Thyroid gland (tissue), 4 donors: ENCODE data around the gene ZNF789. TPM values are rescaled to one million over a fixed set of nuclear protein-coding genes. Genes with fewer than 3 reads are reported as not detected.

Experiments
- DNase-seq, 2 donors: peaks; one replicate each; pipeline ENCODE4 v3.0.0-alpha.2; 2019
- H3K27ac ChIP-seq, 3 donors: fragments of 200-600 bp; sonication (generic); 1 replicate in 2 of 3; 2 replicates in 1 of 3; pipeline ENCODE4 v1.5.1; 2016 to 2019; ENCODE audit warnings: mild to moderate bottlenecking in 1 of 3, moderate library complexity in 1 of 3
- H3K27me3 ChIP-seq: fragments of 200-600 bp; sonication (generic); one replicate; pipeline ENCODE4 v1.5.1; 2019
- H3K36me3 ChIP-seq, 2 donors: fragments of 200-600 bp; sonication (generic); one replicate each; pipeline ENCODE4 v1.5.1; 2016 to 2019
- H3K4me1 ChIP-seq, 2 donors: fragments of 200-600 bp; sonication (generic); one replicate each; pipeline ENCODE4 v1.5.1; 2017 to 2019
- H3K4me3 ChIP-seq, 3 donors: fragments of 200-600 bp; sonication (generic); replicated peaks in 1 of 3; 1 replicate in 2 of 3; 2 replicates in 1 of 3; pipeline ENCODE4 v1.5.1; 2016; ENCODE audit warnings: mild to moderate bottlenecking in 1 of 3
- H3K9me3 ChIP-seq: fragments of 200-600 bp; sonication (generic); one replicate; pipeline ENCODE4 v1.5.1; 2017
- POLR2A ChIP-seq, 2 donors: fragments of 450-650 bp; IDR thresholded peaks; one replicate each; pipeline ENCODE4 v1.6.1; 2017; ENCODE audit warnings: antibody characterized with exemption in 2 of 2, mild to moderate bottlenecking in 2 of 2, moderate library complexity in 1 of 2
- WGBS, 2 donors: methylation state at CpG; one replicate each; pipeline ENCODE4 v1.1.5; 2017; 5-methylcytosine and 5-hydroxymethylcytosine counted together
- intact Hi-C: fragments of 100-400 bp; cut with DNase I; formaldehyde crosslinking; loops from one replicate; pipeline ENCODE4 v1.15.1; 2023
- total RNA-seq, 4 donors: library from RNA; depleted of rRNA; stranded (reverse); fragments of >200 nt; gene quantifications; one replicate each; pipeline ENCODE4 v1.2.3, GENCODE V29; 2016
- TF ChIP-seq, protein P1 (sequence below), 6 experiments: fragments of 200-600 bp in 3 of 6; fragments of 450-650 bp in 3 of 6; sonication (generic) in 3 of 6; IDR thresholded peaks; one replicate each; pipeline ENCODE4 v1.5.1; 2016 to 2019; ENCODE audit warnings: antibody characterized with exemption in 6 of 6, mild to moderate bottlenecking in 2 of 6, inconsistent platforms in 1 of 6, moderate library complexity in 1 of 6

The ZNF789 gene
- total RNA-seq, 4 donors from 2014 or later = 9.8 to 14.5 (median 11.4) TPM

DNA sequence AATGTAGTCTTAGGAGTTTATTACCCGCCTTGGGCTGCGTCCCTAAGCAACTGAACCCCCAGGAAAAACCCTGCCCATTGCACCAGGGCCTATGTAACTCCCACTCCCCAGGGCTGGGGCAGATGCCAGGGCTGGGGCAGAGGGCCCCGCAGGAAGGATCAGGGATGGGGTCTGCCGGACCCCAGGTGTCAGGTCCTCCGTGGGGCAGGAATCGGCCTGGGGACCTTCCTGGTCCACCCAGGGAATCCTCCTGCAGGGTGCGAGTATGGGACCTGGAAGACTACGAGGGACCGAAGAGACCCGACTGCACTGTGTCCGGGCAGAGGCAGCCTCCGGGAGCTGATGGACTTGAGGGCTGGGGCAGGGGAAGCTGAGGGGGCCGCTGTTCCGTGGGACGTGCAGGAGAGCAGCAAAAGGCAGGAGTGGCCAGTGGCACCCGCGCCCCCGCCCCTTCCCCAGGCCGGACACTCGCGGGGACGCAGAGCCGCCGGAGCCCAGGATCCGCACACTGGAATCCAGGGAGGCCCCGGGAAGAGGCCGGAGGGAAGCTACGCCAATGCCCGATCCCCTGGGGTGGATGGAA is 4.3 kb upstream of the ZNF789 start:
- H3K9me3 ChIP-seq = no peaks in the 10 kb centered on the region
- TF ChIP-seq POLR2A (IDR thresholded peaks at IDR 0.05) = no peak
- TF ChIP-seq, protein P1, sequence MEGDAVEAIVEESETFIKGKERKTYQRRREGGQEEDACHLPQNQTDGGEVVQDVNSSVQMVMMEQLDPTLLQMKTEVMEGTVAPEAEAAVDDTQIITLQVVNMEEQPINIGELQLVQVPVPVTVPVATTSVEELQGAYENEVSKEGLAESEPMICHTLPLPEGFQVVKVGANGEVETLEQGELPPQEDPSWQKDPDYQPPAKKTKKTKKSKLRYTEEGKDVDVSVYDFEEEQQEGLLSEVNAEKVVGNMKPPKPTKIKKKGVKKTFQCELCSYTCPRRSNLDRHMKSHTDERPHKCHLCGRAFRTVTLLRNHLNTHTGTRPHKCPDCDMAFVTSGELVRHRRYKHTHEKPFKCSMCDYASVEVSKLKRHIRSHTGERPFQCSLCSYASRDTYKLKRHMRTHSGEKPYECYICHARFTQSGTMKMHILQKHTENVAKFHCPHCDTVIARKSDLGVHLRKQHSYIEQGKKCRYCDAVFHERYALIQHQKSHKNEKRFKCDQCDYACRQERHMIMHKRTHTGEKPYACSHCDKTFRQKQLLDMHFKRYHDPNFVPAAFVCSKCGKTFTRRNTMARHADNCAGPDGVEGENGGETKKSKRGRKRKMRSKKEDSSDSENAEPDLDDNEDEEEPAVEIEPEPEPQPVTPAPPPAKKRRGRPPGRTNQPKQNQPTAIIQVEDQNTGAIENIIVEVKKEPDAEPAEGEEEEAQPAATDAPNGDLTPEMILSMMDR (IDR thresholded peaks at IDR 0.05) = no peak
- H3K4me3 ChIP-seq = no peak overlapping the region
- H3K27ac ChIP-seq = no peak overlapping the region
- peaks cover 0 to 5% of the 10 kb centered on the region in 2 donors for H3K36me3 ChIP-seq
- H3K4me1 ChIP-seq = peaks cover 15 to 18% of the 10 kb centered on the region in 2 donors
- intact Hi-C loops = no loop called here
- no peak for DNase-seq
- 84 to 89% methylated on average over 16 to 21 of the region's 29 CpGs for WGBS, 2 donors
- H3K27me3 ChIP-seq = no peaks in the 10 kb centered on the region

DNA sequence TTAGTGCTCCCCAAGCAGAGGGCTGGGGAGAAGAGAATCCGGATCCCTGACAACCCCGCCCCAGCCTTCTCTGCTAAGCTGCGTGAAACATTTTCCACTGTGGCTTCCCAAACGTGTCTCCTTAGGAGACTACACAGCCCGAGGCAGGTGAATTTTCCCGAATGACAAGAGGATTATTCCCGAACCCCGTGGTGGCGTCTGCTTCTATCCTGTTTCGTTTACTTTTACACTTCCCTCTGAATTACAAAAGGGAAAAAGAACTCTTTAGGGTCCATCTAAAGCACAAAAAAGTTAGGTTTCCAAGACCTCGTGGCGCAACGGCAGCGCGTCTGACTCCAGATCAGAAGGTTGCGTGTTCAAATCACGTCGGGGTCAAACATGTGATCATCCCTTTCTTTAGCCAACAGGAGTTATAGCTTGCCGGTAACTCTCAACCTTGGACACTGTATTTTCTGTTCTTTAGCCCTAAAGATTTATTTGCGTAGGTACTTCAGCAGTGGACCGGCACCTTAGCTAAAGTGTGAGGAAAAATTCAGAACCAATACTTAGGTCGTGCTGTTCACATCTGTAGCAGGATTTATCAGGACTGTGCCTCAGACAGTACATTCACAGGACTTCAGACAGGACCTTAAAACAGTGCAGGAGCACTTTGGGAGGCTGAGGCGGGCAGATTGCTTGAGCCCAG is 3.2 kb upstream of the ZNF789 start:
- TF ChIP-seq, protein P1 (IDR thresholded peaks at IDR 0.05) = no peak

DNA sequence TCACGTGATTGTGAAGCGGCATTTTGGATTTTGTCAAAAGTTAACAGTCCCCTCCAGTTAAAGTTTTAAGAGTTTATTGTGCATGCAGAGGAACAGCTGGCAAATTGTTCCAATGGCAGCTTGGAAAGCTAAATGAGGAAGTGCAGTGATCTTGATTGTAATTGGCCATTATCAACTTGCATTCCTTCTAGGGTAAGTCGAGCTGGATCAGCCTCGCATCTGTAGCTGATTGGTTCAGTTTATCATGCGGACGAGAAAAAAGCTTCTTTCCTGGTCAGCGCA is 566 bp downstream of the ZNF789 start:
- Histone ChIP-seq H3K4me3 (peak overlapping the region; percentile 69 to 78 (median 72)), H3K27ac (peak overlapping the region in 2 of 3 donors; percentile 61 to 85), H3K4me1 (peaks cover 3 to 8% of the 10 kb centered on the region in 2 donors), H3K27me3 (no peaks in the 10 kb centered on the region), H3K9me3 (no peaks in the 10 kb centered on the region), H3K36me3 (no peaks in the 10 kb centered on the region)
- WGBS, 2 donors = 4% methylated on average over 7 of the region's 7 CpGs
- intact Hi-C loops = no loop called here
- no peak for DNase-seq
- TF ChIP-seq POLR2A (IDR thresholded peaks at IDR 0.05) = no peak
- TF ChIP-seq, protein P1 (IDR thresholded peaks at IDR 0.05) = no peak

More for the DNA sequence above, 3.2 kb upstream of the ZNF789 start:
- intact Hi-C loops = no loop called here
- Histone ChIP-seq H3K9me3 (no peaks in the 10 kb centered on the region), H3K4me1 (peaks cover 17 to 18% of the 10 kb centered on the region in 2 donors), H3K27ac (peak overlapping the region in 1 of 3 donors; percentile 28), H3K4me3 (peak overlapping the region in 1 of 3 donors; percentile 7), H3K27me3 (no peaks in the 10 kb centered on the region), H3K36me3 (no peaks in the 10 kb centered on the region)
- no peak for DNase-seq
- 35 to 45% methylated on average over 23 of the region's 23 CpGs for WGBS, 2 donors

DNA sequence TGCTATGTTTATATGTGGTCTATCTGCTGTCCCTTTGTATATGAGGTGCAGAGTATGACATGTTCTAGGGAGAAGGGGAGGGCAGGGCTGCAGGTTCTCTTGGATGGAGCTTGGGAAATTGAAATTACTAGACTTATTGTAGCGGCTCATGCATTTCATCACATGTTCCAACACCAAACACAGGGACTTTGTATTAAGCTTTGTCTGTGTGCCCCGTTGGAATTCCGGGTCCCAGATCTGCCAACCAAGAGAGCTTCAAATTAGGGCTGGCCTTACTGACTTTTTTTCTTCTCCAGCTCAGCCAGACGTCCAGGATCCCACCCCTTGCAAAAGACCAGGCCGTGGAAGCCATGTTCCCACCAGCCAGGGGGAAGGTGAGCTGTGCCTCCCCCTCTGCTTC is 3.4 kb downstream of the ZNF789 start:
- intact Hi-C loops = no loop called here
- Histone ChIP-seq H3K36me3 (peaks cover 0 to 4% of the 10 kb centered on the region in 2 donors), H3K27me3 (no peaks in the 10 kb centered on the region), H3K27ac (no peak overlapping the region), H3K4me3 (no peak overlapping the region), H3K9me3 (no peaks in the 10 kb centered on the region), H3K4me1 (peaks cover 3 to 8% of the 10 kb centered on the region in 2 donors)
- 85 to 88% methylated on average over 5 of the region's 5 CpGs for WGBS, 2 donors
- DNase-seq = no peak
- TF ChIP-seq, protein P1 (IDR thresholded peaks at IDR 0.05) = no peak
- TF ChIP-seq POLR2A (IDR thresholded peaks at IDR 0.05) = no peak
